IPS-18a (cell line): Measurements from ENCODE around the gene RYR2.
A peak's percentile ranks its signal among the peaks of the same experiment; 100 is the strongest.

ENCODE experiments used
- H3K27ac ChIP-seq: one replicate; pipeline ENCODE4 v1.5.1; 2013; ENCODE audit warnings: low read length
- H3K27me3 ChIP-seq: one replicate; pipeline ENCODE4 v1.6.1; 2013; ENCODE audit warnings: mild to moderate bottlenecking, low read length; ENCODE audit not compliant: control insufficient read depth, insufficient read depth
- H3K36me3 ChIP-seq: one replicate; pipeline ENCODE4 v1.6.1; 2013; ENCODE audit warnings: low read depth, low read length; ENCODE audit not compliant: control insufficient read depth
- H3K4me1 ChIP-seq: one replicate; pipeline ENCODE4 v1.6.1; 2013; ENCODE audit warnings: low read depth, low read length; ENCODE audit not compliant: control insufficient read depth
- H3K4me3 ChIP-seq: one replicate; pipeline ENCODE4 v1.5.1; 2013; ENCODE audit warnings: low read length
- H3K9ac ChIP-seq: one replicate; pipeline ENCODE4 v1.6.1; 2013; ENCODE audit warnings: mild to moderate bottlenecking, low read length, moderate library complexity
- H3K9me3 ChIP-seq: one replicate; pipeline ENCODE4 v1.6.1; 2013; ENCODE audit warnings: low read depth, low read length; ENCODE audit not compliant: control insufficient read depth

RYR2 gene

GRCh38 chr1:237239248-237239647 is 197.3 kb downstream of the RYR2 start:
- no peak overlapping the region for H3K4me3 ChIP-seq
- peak overlapping the region; percentile 52 for H3K27ac ChIP-seq
- H3K36me3 ChIP-seq = no peaks in the 10 kb centered on the region
- no peaks in the 10 kb centered on the region for H3K9me3 ChIP-seq
- peaks cover 14% of the 10 kb centered on the region for H3K4me1 ChIP-seq
- H3K27me3 ChIP-seq = no peaks in the 10 kb centered on the region
- peak overlapping the region; percentile 29 for H3K9ac ChIP-seq

GRCh38 chr1:237241038-237241437 is 199.1 kb downstream of the RYR2 start:
- H3K36me3 ChIP-seq = no peaks in the 10 kb centered on the region
- H3K27me3 ChIP-seq = no peaks in the 10 kb centered on the region
- H3K4me1 ChIP-seq = peaks cover 14% of the 10 kb centered on the region
- H3K27ac ChIP-seq = no peak overlapping the region
- H3K4me3 ChIP-seq = no peak overlapping the region
- no peaks in the 10 kb centered on the region for H3K9me3 ChIP-seq
- no peak overlapping the region for H3K9ac ChIP-seq

GRCh38 chr1:237244778-237245177 is 202.8 kb downstream of the RYR2 start:
- H3K9ac ChIP-seq = no peak overlapping the region
- H3K9me3 ChIP-seq = no peaks in the 10 kb centered on the region
- H3K4me1 ChIP-seq = peaks cover 19% of the 10 kb centered on the region

GRCh38 chr1:237247442-237247841 is 205.5 kb downstream of the RYR2 start:
- Histone ChIP-seq H3K9me3 (no peaks in the 10 kb centered on the region), H3K27ac (no peak overlapping the region), H3K4me3 (no peak overlapping the region), H3K27me3 (no peaks in the 10 kb centered on the region), H3K9ac (no peak overlapping the region), H3K4me1 (peaks cover 9% of the 10 kb centered on the region), H3K36me3 (no peaks in the 10 kb centered on the region)

More at GRCh38 chr1:237244778-237245177, 202.8 kb downstream of the RYR2 start:
- Histone ChIP-seq H3K36me3 (no peaks in the 10 kb centered on the region), H3K27ac (no peak overlapping the region), H3K4me3 (no peak overlapping the region), H3K27me3 (no peaks in the 10 kb centered on the region)

GRCh38 chr1:237249120-237249519 is 207.1 kb downstream of the RYR2 start:
- Histone ChIP-seq H3K4me3 (no peak overlapping the region), H3K9ac (no peak overlapping the region), H3K36me3 (no peaks in the 10 kb centered on the region), H3K27me3 (no peaks in the 10 kb centered on the region), H3K27ac (no peak overlapping the region), H3K4me1 (peaks cover 9% of the 10 kb centered on the region), H3K9me3 (no peaks in the 10 kb centered on the region)

- no peaks in the 10 kb centered on the region for H3K27me3 ChIP-seq
- H3K9me3 ChIP-seq = no peaks in the 10 kb centered on the region
- H3K27ac ChIP-seq = no peak overlapping the region
- H3K4me3 ChIP-seq = no peak overlapping the region
- peaks cover 9% of the 10 kb centered on the region for H3K4me1 ChIP-seq
- H3K36me3 ChIP-seq = no peaks in the 10 kb centered on the region
- no peak overlapping the region for H3K9ac ChIP-seq
Observed at GRCh38 chr1:237250055-237250454, 208.1 kb downstream of the RYR2 start.

GRCh38 chr1:237255071-237255470 is 213.1 kb downstream of the RYR2 start:
- Histone ChIP-seq H3K9me3 (no peaks in the 10 kb centered on the region), H3K4me3 (no peak overlapping the region), H3K27ac (no peak overlapping the region), H3K27me3 (no peaks in the 10 kb centered on the region), H3K4me1 (no peaks in the 10 kb centered on the region), H3K9ac (no peak overlapping the region), H3K36me3 (no peaks in the 10 kb centered on the region)

- Histone ChIP-seq H3K27me3 (no peaks in the 10 kb centered on the region), H3K4me3 (no peak overlapping the region), H3K27ac (no peak overlapping the region), H3K9me3 (no peaks in the 10 kb centered on the region), H3K4me1 (no peaks in the 10 kb centered on the region), H3K9ac (no peak overlapping the region), H3K36me3 (no peaks in the 10 kb centered on the region)
Observed at GRCh38 chr1:237258871-237259270, 216.9 kb downstream of the RYR2 start.

- Histone ChIP-seq H3K9ac (no peak overlapping the region), H3K36me3 (no peaks in the 10 kb centered on the region), H3K9me3 (no peaks in the 10 kb centered on the region), H3K4me1 (no peaks in the 10 kb centered on the region), H3K4me3 (no peak overlapping the region), H3K27me3 (no peaks in the 10 kb centered on the region), H3K27ac (no peak overlapping the region)
Observed at GRCh38 chr1:237261198-237261597, 219.2 kb downstream of the RYR2 start.

GRCh38 chr1:237267743-237268142 is 225.8 kb downstream of the RYR2 start:
- Histone ChIP-seq H3K9ac (no peak overlapping the region), H3K9me3 (no peaks in the 10 kb centered on the region), H3K36me3 (no peaks in the 10 kb centered on the region), H3K4me1 (no peaks in the 10 kb centered on the region), H3K27ac (no peak overlapping the region), H3K4me3 (no peak overlapping the region), H3K27me3 (no peaks in the 10 kb centered on the region)

- Histone ChIP-seq H3K9me3 (no peaks in the 10 kb centered on the region), H3K27ac (no peak overlapping the region), H3K36me3 (no peaks in the 10 kb centered on the region), H3K27me3 (no peaks in the 10 kb centered on the region), H3K4me1 (no peaks in the 10 kb centered on the region), H3K9ac (no peak overlapping the region), H3K4me3 (no peak overlapping the region)
Observed at GRCh38 chr1:237269938-237270337, 228.0 kb downstream of the RYR2 start.

GRCh38 chr1:237270353-237270752 is 228.4 kb downstream of the RYR2 start:
- H3K4me1 ChIP-seq = no peaks in the 10 kb centered on the region
- no peaks in the 10 kb centered on the region for H3K9me3 ChIP-seq
- no peak overlapping the region for H3K4me3 ChIP-seq
- H3K9ac ChIP-seq = no peak overlapping the region
- no peaks in the 10 kb centered on the region for H3K27me3 ChIP-seq
- no peaks in the 10 kb centered on the region for H3K36me3 ChIP-seq
- no peak overlapping the region for H3K27ac ChIP-seq
